Loucy (cell line): ENCODE data around the gene UBASH3A.

ENCODE experiments used
- H2AFZ ChIP-seq: fragments of 200-600 bp; sonication (generic); 2 replicates; pipeline ENCODE4 v1.6.0; 2016; ENCODE audit warnings: antibody characterized with exemption, mild to moderate bottlenecking, low read length, moderate library complexity
- H3F3A ChIP-seq: fragments of 200-600 bp; 2 replicates; pipeline ENCODE4 v1.6.0; 2016; ENCODE audit warnings: antibody characterized with exemption, low read depth, mild to moderate bottlenecking
- H3K27me3 ChIP-seq: fragments of 200-600 bp; sonication (generic); 2 replicates; pipeline ENCODE4 v1.6.1; 2014; ENCODE audit warnings: low read length, mild to moderate bottlenecking; ENCODE audit not compliant: insufficient read depth, poor library complexity, severe bottlenecking
- H3K36me3 ChIP-seq: fragments of 200-600 bp; sonication (generic); 2 replicates; pipeline ENCODE4 v1.6.1; 2016; ENCODE audit warnings: low read length; ENCODE audit not compliant: insufficient read depth
- H3K4me1 ChIP-seq: fragments of 200-600 bp; sonication (generic); 2 replicates; pipeline ENCODE4 v1.5.1; 2014; ENCODE audit warnings: low read length, mild to moderate bottlenecking; ENCODE audit not compliant: insufficient read depth, poor library complexity, severe bottlenecking
- H3K4me2 ChIP-seq: fragments of 200-600 bp; sonication (generic); 2 replicates; pipeline ENCODE4 v1.6.0; 2014; ENCODE audit warnings: antibody characterized with exemption, low read length, low read depth, mild to moderate bottlenecking; ENCODE audit not compliant: poor library complexity, severe bottlenecking
- H3K4me3 ChIP-seq: fragments of 200-600 bp; sonication (generic); 2 replicates; pipeline ENCODE4 v1.5.1; 2014; ENCODE audit warnings: low read length, mild to moderate bottlenecking, mixed read lengths; ENCODE audit not compliant: poor library complexity, severe bottlenecking
- H3K79me2 ChIP-seq: fragments of 200-600 bp; sonication (generic); 2 replicates; pipeline ENCODE4 v1.6.1; 2014; ENCODE audit warnings: low read length; ENCODE audit not compliant: insufficient read depth
- H3K9ac ChIP-seq: fragments of 200-600 bp; sonication (generic); 2 replicates; pipeline ENCODE4 v1.6.0; 2014; ENCODE audit warnings: mild to moderate bottlenecking, low read depth, low read length, moderate library complexity; ENCODE audit not compliant: poor library complexity, severe bottlenecking
- H3K9me2 ChIP-seq: fragments of 200-600 bp; sonication (generic); replicated peaks from 2 replicates; pipeline ENCODE4 v1.6.1; 2016; ENCODE audit warnings: low read depth, low read length, mixed read lengths
- H3K9me3 ChIP-seq: fragments of 200-600 bp; sonication (generic); 2 replicates; pipeline ENCODE4 v1.6.1; 2014; ENCODE audit warnings: mild to moderate bottlenecking, antibody characterized with exemption, low read length, low read depth; ENCODE audit not compliant: insufficient read depth
- H4K20me1 ChIP-seq: fragments of 200-600 bp; sonication (generic); 2 replicates; pipeline ENCODE4 v1.6.0; 2014; ENCODE audit warnings: antibody characterized with exemption, low read length, mild to moderate bottlenecking; ENCODE audit not compliant: insufficient read depth, poor library complexity, severe bottlenecking
- CTCF ChIP-seq: fragments of 200-600 bp; sonication (generic); conservative IDR thresholded peaks from 2 replicates; pipeline ENCODE4 v1.5.1; 2014; ENCODE audit warnings: mild to moderate bottlenecking, antibody characterized with exemption, low read length
- EZH2phosphoT487 ChIP-seq: fragments of 200-600 bp; IDR thresholded peaks from 2 replicates; pipeline ENCODE4 v1.6.1; 2018; ENCODE audit warnings: antibody characterized with exemption, mild to moderate bottlenecking, moderate library complexity, borderline replicate concordance

UBASH3A gene

GRCh38 chr21:42383331-42383730, 20.4 kb upstream of the UBASH3A start:
- Histone ChIP-seq H3K4me2 (no peak overlapping the region), H3K4me1 (peaks cover 36% of the 10 kb centered on the region)
- TF ChIP-seq EZH2phosphoT487: no peak
- TF ChIP-seq CTCF: no peak

DNA sequence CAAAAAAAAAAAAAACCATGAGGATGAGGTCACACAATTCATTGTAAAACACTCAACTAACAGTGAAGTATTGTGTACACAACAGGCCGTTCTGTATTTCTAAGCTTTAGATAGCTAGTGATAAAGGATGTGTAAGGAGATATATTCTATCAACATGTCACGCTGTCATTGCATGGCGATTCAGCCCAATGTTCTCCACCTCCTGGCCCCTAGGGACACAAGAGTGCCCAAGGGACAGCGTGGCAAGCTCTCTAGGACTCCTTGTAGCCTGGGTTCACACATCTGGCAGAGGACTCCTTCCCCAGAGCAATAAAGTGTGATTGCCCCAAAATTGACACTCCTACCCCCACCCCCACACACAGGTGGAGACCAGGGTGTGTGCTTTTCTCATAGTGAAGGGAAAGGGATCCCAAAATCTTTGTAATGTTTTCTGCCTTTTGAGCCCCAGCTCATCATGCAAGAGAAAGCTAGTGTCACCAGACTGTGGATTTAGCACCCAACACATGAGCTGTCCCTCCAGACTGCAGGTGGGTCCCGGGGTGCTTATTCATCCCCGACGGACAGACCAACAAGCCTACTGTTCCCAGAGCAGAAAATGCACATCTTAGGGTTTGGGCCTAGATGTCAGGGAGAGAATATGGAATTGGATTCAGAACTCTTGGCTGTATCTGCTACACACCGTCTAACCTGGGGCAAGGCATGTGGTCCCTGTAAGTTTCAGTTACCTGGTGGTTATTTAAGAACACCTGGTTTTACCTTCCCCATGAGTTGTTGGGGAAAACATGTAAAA, 19.4 kb upstream of the UBASH3A start:
- no peaks in the 10 kb centered on the region for H3K27me3 ChIP-seq
- H3K9me3 ChIP-seq: peaks cover 14% of the 10 kb centered on the region; the same call in 1 of the 2 replicates
- no peaks in the 10 kb centered on the region for H3K79me2 ChIP-seq
- H4K20me1 ChIP-seq: no peaks in the 10 kb centered on the region
- H3K36me3 ChIP-seq: no peaks in the 10 kb centered on the region
- H3K4me1 ChIP-seq: peaks cover 46% of the 10 kb centered on the region
- no peak overlapping the region for H3K4me2 ChIP-seq
- H2AFZ ChIP-seq: no peak overlapping the region
- H3F3A ChIP-seq: no peaks in the 10 kb centered on the region
- no peak overlapping the region for H3K9ac ChIP-seq
- no peak overlapping the region for H3K4me3 ChIP-seq
- H3K9me2 ChIP-seq: no peaks in the 10 kb centered on the region
- no peak for TF ChIP-seq EZH2phosphoT487
- 0 out of 2 replicates have a peak, but pooled peaks have one; percentile 10 for TF ChIP-seq CTCF

More at GRCh38 chr21:42383331-42383730, 20.4 kb upstream of the UBASH3A start:
- Histone ChIP-seq H3K27me3 (no peaks in the 10 kb centered on the region), H3K9me3 (peaks cover 14% of the 10 kb centered on the region; the same call in 1 of the 2 replicates), H2AFZ (no peak overlapping the region), H4K20me1 (no peaks in the 10 kb centered on the region), H3F3A (no peaks in the 10 kb centered on the region), H3K4me3 (no peak overlapping the region), H3K9ac (no peak overlapping the region), H3K79me2 (no peaks in the 10 kb centered on the region), H3K36me3 (no peaks in the 10 kb centered on the region), H3K9me2 (no peaks in the 10 kb centered on the region)

DNA sequence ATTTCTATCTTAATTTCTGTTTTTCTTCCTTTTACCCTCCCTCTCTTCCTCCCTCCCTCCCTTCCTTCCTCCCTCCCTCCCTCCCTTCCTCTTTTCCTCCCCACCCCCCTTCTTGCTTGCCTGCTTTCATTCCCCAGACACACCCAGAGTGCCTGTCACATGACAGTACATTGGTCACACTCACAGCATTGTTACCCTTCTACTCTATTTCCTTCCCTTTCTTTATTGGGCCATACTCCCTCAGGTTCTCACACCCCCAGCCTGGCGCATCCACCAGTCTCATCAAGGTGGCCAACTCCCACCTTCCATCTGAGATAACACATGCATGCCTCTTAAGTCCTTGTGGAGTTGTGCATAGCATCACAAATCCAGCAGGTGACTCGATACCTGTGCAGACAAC, 18.7 kb upstream of the UBASH3A start:
- H3K9me3 ChIP-seq: peaks cover 14% of the 10 kb centered on the region; the same call in 1 of the 2 replicates
- no peaks in the 10 kb centered on the region for H4K20me1 ChIP-seq
- H3K4me2 ChIP-seq: no peak overlapping the region
- H3K27me3 ChIP-seq: no peaks in the 10 kb centered on the region
- H3K9ac ChIP-seq: no peak overlapping the region
- TF ChIP-seq EZH2phosphoT487 (no peak), CTCF (no peak)
- peaks cover 47% of the 10 kb centered on the region for H3K4me1 ChIP-seq
- H3F3A ChIP-seq: no peaks in the 10 kb centered on the region
- no peaks in the 10 kb centered on the region for H3K9me2 ChIP-seq
- H2AFZ ChIP-seq: no peak overlapping the region
- no peaks in the 10 kb centered on the region for H3K79me2 ChIP-seq
- H3K4me3 ChIP-seq: no peak overlapping the region
- H3K36me3 ChIP-seq: no peaks in the 10 kb centered on the region
